Osteoblast (primary cell): ENCODE data around the gene MTCL1. TPM values are rescaled to one million over a fixed set of nuclear protein-coding genes. Genes with fewer than 3 reads are reported as not detected.

Experiments
- DNase-seq: peaks from one replicate; pipeline ENCODE4 v3.0.0; 2011; ENCODE audit warnings: low spot score, mixed read lengths; ENCODE audit not compliant: insufficient read length; ENCODE audit errors: missing footprints
- H2AFZ ChIP-seq: 2 replicates; pipeline ENCODE4 v1.6.0; 2011; ENCODE audit warnings: mild to moderate bottlenecking, low read length
- H3K27ac ChIP-seq: 2 replicates; pipeline ENCODE4 v1.5.1; 2011; ENCODE audit warnings: mild to moderate bottlenecking, low read depth, low read length, moderate library complexity
- H3K27me3 ChIP-seq: 2 replicates; pipeline ENCODE4 v1.6.0; 2012; ENCODE audit warnings: mild to moderate bottlenecking, control low read depth, inconsistent platforms, low read length, moderate library complexity; ENCODE audit not compliant: insufficient read depth
- H3K36me3 ChIP-seq: 2 replicates; pipeline ENCODE4 v1.5.1; 2011; ENCODE audit warnings: mild to moderate bottlenecking, low read length, control low read depth, moderate library complexity; ENCODE audit not compliant: insufficient read depth
- H3K4me1 ChIP-seq: 2 replicates; pipeline ENCODE4 v1.5.1; 2011; ENCODE audit warnings: mild to moderate bottlenecking, low read length, control low read depth, moderate library complexity; ENCODE audit not compliant: insufficient read depth
- H3K4me2 ChIP-seq: 2 replicates; pipeline ENCODE4 v1.6.0; 2011; ENCODE audit warnings: mild to moderate bottlenecking, low read length; ENCODE audit not compliant: insufficient read depth
- H3K4me3 ChIP-seq: fragments of 200-600 bp; sonication (generic); 3 replicates; pipeline ENCODE4 v1.5.1; 2012; ENCODE audit warnings: mild to moderate bottlenecking, low read length, inconsistent platforms; ENCODE audit not compliant: insufficient read depth
- H3K79me2 ChIP-seq: 2 replicates; pipeline ENCODE4 v1.6.0; 2012; ENCODE audit warnings: mild to moderate bottlenecking, low read length, control low read depth, inconsistent platforms; ENCODE audit not compliant: insufficient read depth
- H3K9me3 ChIP-seq: 2 replicates; pipeline ENCODE4 v1.5.1; 2011; ENCODE audit warnings: low read depth, low read length, control low read depth
- H4K20me1 ChIP-seq: 2 replicates; pipeline ENCODE4 v1.6.0; 2012; ENCODE audit warnings: mild to moderate bottlenecking, low read length, control low read depth; ENCODE audit not compliant: insufficient read depth
- total RNA-seq: library from RNA; depleted of rRNA; stranded (reverse); fragments of >200 nt; gene quantifications from 2 replicates; pipeline ENCODE4 v1.2.3, GENCODE V29; 2012
- TF ChIP-seq, protein P1 (sequence below): IDR thresholded peaks from 2 replicates; pipeline ENCODE4 v1.5.1; 2011; ENCODE audit warnings: mild to moderate bottlenecking, low read depth, low read length, moderate library complexity; ENCODE audit errors: extremely low read depth

MTCL1 gene
- total RNA-seq, 1 donor, result 38.0 TPM

GRCh38 chr18:8847066-8847755 is 141.9 kb downstream of the MTCL1 start:
- no peak overlapping the region for H3K4me3 ChIP-seq
- H3K79me2 ChIP-seq, result no peaks in the 10 kb centered on the region
- peak overlapping the region; percentile 32 for H3K27ac ChIP-seq
- TF ChIP-seq, protein P1, sequence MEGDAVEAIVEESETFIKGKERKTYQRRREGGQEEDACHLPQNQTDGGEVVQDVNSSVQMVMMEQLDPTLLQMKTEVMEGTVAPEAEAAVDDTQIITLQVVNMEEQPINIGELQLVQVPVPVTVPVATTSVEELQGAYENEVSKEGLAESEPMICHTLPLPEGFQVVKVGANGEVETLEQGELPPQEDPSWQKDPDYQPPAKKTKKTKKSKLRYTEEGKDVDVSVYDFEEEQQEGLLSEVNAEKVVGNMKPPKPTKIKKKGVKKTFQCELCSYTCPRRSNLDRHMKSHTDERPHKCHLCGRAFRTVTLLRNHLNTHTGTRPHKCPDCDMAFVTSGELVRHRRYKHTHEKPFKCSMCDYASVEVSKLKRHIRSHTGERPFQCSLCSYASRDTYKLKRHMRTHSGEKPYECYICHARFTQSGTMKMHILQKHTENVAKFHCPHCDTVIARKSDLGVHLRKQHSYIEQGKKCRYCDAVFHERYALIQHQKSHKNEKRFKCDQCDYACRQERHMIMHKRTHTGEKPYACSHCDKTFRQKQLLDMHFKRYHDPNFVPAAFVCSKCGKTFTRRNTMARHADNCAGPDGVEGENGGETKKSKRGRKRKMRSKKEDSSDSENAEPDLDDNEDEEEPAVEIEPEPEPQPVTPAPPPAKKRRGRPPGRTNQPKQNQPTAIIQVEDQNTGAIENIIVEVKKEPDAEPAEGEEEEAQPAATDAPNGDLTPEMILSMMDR, result no peak
- DNase-seq, result peak; percentile 84
- no peaks in the 10 kb centered on the region for H3K9me3 ChIP-seq
- no peaks in the 10 kb centered on the region for H3K27me3 ChIP-seq
- no peak overlapping the region for H3K4me2 ChIP-seq
- H3K4me1 ChIP-seq, result peaks cover 9% of the 10 kb centered on the region
- no peaks in the 10 kb centered on the region for H4K20me1 ChIP-seq
- H2AFZ ChIP-seq, result no peak overlapping the region
- H3K36me3 ChIP-seq, result no peaks in the 10 kb centered on the region

GRCh38 chr18:8847900-8848299 is 142.5 kb downstream of the MTCL1 start:
- no peaks in the 10 kb centered on the region for H4K20me1 ChIP-seq
- H3K4me3 ChIP-seq, result no peak overlapping the region
- TF ChIP-seq, protein P1, result no peak
- no peaks in the 10 kb centered on the region for H3K9me3 ChIP-seq
- DNase-seq, result no peak
- no peaks in the 10 kb centered on the region for H3K79me2 ChIP-seq
- peaks cover 8% of the 10 kb centered on the region for H3K4me1 ChIP-seq
- no peak overlapping the region for H3K27ac ChIP-seq
- no peaks in the 10 kb centered on the region for H3K27me3 ChIP-seq
- H2AFZ ChIP-seq, result no peak overlapping the region
- H3K4me2 ChIP-seq, result no peak overlapping the region
- H3K36me3 ChIP-seq, result no peaks in the 10 kb centered on the region

GRCh38 chr18:8848541-8848940 is 143.2 kb downstream of the MTCL1 start:
- DNase-seq, result no peak
- Histone ChIP-seq H4K20me1 (no peaks in the 10 kb centered on the region), H3K9me3 (no peaks in the 10 kb centered on the region), H3K27ac (peak overlapping the region; percentile 39), H3K79me2 (no peaks in the 10 kb centered on the region), H3K27me3 (no peaks in the 10 kb centered on the region), H3K4me3 (no peak overlapping the region), H2AFZ (no peak overlapping the region), H3K4me1 (peaks cover 8% of the 10 kb centered on the region), H3K36me3 (no peaks in the 10 kb centered on the region), H3K4me2 (no peak overlapping the region)
- TF ChIP-seq, protein P1, result no peak

DNA sequence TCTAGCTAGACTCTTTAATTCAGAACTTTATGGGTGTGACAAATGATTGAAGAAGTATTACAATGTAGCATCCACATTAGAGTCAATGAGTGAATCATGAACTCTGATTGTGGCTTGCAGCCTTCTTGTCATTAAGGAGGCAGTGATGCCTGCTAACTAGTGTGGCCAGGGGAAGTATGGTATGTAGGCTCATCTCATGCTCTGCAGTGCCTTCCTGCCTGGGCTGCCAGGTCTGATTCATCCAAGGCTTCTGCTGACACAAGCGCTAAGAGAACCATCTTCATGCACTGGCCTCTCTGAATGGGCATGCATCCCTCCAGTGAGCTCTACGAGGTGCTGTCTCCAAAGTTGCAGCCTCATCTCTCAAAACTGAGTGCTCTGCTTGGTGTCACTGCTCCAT is 144.3 kb downstream of the MTCL1 start:
- TF ChIP-seq, protein P1, result no peak

More for the DNA sequence above, 144.3 kb downstream of the MTCL1 start:
- Histone ChIP-seq H3K4me3 (no peak overlapping the region), H3K27ac (no peak overlapping the region), H3K36me3 (no peaks in the 10 kb centered on the region), H2AFZ (no peak overlapping the region), H4K20me1 (no peaks in the 10 kb centered on the region), H3K4me1 (peaks cover 8% of the 10 kb centered on the region), H3K4me2 (no peak overlapping the region), H3K27me3 (no peaks in the 10 kb centered on the region), H3K79me2 (no peaks in the 10 kb centered on the region), H3K9me3 (no peaks in the 10 kb centered on the region)
- peak; percentile 59 for DNase-seq
